Keratinocyte (primary cell): ENCODE data around the gene MPHOSPH6.

Experiments used
- CTCF ChIP-seq, 3 experiments: IDR thresholded peaks in 1 of 3; conservative IDR thresholded peaks in 1 of 3; optimal IDR thresholded peaks in 1 of 3; 2 replicates in 2 of 3; 3 replicates in 1 of 3; pipeline versions ENCODE3 to v1.5.1; 2011; ENCODE audit warnings: low read length in 3 of 3, mild to moderate bottlenecking in 3 of 3, moderate library complexity in 2 of 3, control low read depth in 1 of 3, inconsistent platforms in 1 of 3; ENCODE audit not compliant: insufficient read depth in 2 of 3; ENCODE audit errors: extremely low read depth in 1 of 3
- EZH2 ChIP-seq: IDR thresholded peaks from one replicate; pipeline ENCODE4 v1.6.1; 2012; ENCODE audit warnings: inconsistent platforms, mild to moderate bottlenecking, low read length, moderate library complexity

- TF ChIP-seq EZH2 (no peak), CTCF (optimal IDR thresholded peaks at IDR 0.05 in 1 of 3, IDR thresholded peaks at IDR 0.05 in 1 of 3, conservative IDR thresholded peaks at IDR 0.05 in 1 of 3; ENCODE audit: extremely low read depth in 1 of 3, insufficient read depth in 2 of 3, low read length in 3 of 3) (no peak)
These were observed 22.6 kb upstream of the MPHOSPH6 start for GRCh38 chr16:82192665-82193064.
